Measurements from ENCODE around the gene MAPK14.

DNA sequence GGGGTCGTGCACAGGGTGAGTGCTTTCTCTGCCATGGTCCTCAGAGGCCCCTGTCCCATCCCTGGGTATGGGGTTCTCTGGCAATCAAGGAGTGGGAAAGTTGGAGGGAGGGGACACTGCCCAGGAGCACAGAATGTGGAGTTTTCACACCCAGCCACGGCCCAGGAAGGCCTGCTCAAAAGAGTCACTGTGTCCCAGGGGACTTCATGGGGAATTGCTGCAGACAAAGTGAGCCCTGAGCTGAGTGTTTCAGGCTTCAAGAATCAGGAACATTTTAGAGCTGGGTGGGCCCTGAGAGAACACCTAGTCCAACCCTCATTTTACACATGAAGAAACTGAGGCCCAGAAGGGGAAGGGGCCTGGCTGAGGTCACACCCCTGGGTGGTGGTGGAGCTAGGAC, 108.4 kb downstream of the MAPK14 start:
- TF ChIP-seq, protein P1, sequence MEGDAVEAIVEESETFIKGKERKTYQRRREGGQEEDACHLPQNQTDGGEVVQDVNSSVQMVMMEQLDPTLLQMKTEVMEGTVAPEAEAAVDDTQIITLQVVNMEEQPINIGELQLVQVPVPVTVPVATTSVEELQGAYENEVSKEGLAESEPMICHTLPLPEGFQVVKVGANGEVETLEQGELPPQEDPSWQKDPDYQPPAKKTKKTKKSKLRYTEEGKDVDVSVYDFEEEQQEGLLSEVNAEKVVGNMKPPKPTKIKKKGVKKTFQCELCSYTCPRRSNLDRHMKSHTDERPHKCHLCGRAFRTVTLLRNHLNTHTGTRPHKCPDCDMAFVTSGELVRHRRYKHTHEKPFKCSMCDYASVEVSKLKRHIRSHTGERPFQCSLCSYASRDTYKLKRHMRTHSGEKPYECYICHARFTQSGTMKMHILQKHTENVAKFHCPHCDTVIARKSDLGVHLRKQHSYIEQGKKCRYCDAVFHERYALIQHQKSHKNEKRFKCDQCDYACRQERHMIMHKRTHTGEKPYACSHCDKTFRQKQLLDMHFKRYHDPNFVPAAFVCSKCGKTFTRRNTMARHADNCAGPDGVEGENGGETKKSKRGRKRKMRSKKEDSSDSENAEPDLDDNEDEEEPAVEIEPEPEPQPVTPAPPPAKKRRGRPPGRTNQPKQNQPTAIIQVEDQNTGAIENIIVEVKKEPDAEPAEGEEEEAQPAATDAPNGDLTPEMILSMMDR (IDR thresholded peaks at IDR 0.05; ENCODE audit: low read length): no peak
- TF ChIP-seq EZH2 (IDR thresholded peaks at IDR 0.05; ENCODE audit: borderline replicate concordance, low read length): no peak
